GM12878 (cell line): ENCODE measurements around the gene ATF6.

Experiments
- NFXL1 ChIP-seq: fragments of 450-650 bp; IDR thresholded peaks from 2 replicates; pipeline ENCODE4 v1.6.1; 2017; ENCODE audit warnings: antibody characterized with exemption, mild to moderate bottlenecking, borderline replicate concordance
- SREBF2 ChIP-seq: IDR thresholded peaks from 2 replicates; pipeline ENCODE4 v1.6.1; 2012; ENCODE audit warnings: mild to moderate bottlenecking, low read length
- TF ChIP-seq, protein P1 (sequence below), 3 experiments: IDR thresholded peaks in 2 of 3; conservative IDR thresholded peaks in 1 of 3; 2 replicates each; pipeline ENCODE4 v1.5.1; 2011; ENCODE audit warnings: low read depth in 3 of 3, low read length in 3 of 3, mild to moderate bottlenecking in 3 of 3, control low read depth in 2 of 3, moderate library complexity in 2 of 3, inconsistent platforms in 1 of 3, mixed read lengths in 1 of 3; ENCODE audit not compliant: control insufficient read depth in 2 of 3, insufficient read depth in 1 of 3; ENCODE audit errors: extremely low read depth in 1 of 3
- TF ChIP-seq, protein P2 (sequence below): IDR thresholded peaks from 2 replicates; pipeline ENCODE4 v1.6.1; 2011; ENCODE audit warnings: mild to moderate bottlenecking, low read depth, low read length, moderate library complexity; ENCODE audit not compliant: insufficient replicate concordance
- TF ChIP-seq, protein P3 (sequence below): fragments of 450-650 bp; IDR thresholded peaks from 2 replicates; pipeline ENCODE4 v1.6.1; 2017; ENCODE audit warnings: antibody characterized with exemption, mild to moderate bottlenecking, moderate library complexity

GRCh38 chr1:161730050-161730564 is 36.0 kb upstream of the ATF6 start:
- TF ChIP-seq, protein P1, sequence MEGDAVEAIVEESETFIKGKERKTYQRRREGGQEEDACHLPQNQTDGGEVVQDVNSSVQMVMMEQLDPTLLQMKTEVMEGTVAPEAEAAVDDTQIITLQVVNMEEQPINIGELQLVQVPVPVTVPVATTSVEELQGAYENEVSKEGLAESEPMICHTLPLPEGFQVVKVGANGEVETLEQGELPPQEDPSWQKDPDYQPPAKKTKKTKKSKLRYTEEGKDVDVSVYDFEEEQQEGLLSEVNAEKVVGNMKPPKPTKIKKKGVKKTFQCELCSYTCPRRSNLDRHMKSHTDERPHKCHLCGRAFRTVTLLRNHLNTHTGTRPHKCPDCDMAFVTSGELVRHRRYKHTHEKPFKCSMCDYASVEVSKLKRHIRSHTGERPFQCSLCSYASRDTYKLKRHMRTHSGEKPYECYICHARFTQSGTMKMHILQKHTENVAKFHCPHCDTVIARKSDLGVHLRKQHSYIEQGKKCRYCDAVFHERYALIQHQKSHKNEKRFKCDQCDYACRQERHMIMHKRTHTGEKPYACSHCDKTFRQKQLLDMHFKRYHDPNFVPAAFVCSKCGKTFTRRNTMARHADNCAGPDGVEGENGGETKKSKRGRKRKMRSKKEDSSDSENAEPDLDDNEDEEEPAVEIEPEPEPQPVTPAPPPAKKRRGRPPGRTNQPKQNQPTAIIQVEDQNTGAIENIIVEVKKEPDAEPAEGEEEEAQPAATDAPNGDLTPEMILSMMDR (IDR thresholded peaks at IDR 0.05 in 2 of 3, conservative IDR thresholded peaks at IDR 0.05 in 1 of 3; ENCODE audit: control insufficient read depth in 2 of 3, extremely low read depth in 1 of 3, insufficient read depth in 1 of 3, low read depth in 3 of 3, low read length in 3 of 3): no peak
- no peak for TF ChIP-seq SREBF2
- no peak for TF ChIP-seq NFXL1
- TF ChIP-seq, protein P2, sequence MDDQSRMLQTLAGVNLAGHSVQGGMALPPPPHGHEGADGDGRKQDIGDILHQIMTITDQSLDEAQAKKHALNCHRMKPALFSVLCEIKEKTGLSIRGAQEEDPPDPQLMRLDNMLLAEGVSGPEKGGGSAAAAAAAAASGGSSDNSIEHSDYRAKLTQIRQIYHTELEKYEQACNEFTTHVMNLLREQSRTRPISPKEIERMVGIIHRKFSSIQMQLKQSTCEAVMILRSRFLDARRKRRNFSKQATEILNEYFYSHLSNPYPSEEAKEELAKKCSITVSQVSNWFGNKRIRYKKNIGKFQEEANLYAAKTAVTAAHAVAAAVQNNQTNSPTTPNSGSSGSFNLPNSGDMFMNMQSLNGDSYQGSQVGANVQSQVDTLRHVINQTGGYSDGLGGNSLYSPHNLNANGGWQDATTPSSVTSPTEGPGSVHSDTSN: no peak
- TF ChIP-seq, protein P3, sequence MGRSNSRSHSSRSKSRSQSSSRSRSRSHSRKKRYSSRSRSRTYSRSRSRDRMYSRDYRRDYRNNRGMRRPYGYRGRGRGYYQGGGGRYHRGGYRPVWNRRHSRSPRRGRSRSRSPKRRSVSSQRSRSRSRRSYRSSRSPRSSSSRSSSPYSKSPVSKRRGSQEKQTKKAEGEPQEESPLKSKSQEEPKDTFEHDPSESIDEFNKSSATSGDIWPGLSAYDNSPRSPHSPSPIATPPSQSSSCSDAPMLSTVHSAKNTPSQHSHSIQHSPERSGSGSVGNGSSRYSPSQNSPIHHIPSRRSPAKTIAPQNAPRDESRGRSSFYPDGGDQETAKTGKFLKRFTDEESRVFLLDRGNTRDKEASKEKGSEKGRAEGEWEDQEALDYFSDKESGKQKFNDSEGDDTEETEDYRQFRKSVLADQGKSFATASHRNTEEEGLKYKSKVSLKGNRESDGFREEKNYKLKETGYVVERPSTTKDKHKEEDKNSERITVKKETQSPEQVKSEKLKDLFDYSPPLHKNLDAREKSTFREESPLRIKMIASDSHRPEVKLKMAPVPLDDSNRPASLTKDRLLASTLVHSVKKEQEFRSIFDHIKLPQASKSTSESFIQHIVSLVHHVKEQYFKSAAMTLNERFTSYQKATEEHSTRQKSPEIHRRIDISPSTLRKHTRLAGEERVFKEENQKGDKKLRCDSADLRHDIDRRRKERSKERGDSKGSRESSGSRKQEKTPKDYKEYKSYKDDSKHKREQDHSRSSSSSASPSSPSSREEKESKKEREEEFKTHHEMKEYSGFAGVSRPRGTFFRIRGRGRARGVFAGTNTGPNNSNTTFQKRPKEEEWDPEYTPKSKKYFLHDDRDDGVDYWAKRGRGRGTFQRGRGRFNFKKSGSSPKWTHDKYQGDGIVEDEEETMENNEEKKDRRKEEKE: no peak
